A549 (cell line): ENCODE measurements around the gene FAT4. TPM values are rescaled to one million over a fixed set of nuclear protein-coding genes. Genes with fewer than 3 reads are reported as not detected.

Source experiments
- ATAC-seq, 2 experiments: fragments of 200-7000 bp in 1 of 2; fragments of >200 bp in 1 of 2; cut with Nextera tagmentation in 1 of 2; cut with Tn5 transposase in 1 of 2; 3 replicates each; pipeline versions ENCODE4 v1.8.0 to v1.9.1; 2018 to 2020; ENCODE audit warnings: mild to moderate bottlenecking in 1 of 2, moderate library complexity in 1 of 2
- CTCF ChIA-PET: fragments of 300-600 bp; sonication (Branson Sonifier 250); formaldehyde crosslinking; extraction: SDS; loops from one replicate; lab custom pipeline; 2021; ENCODE audit warnings: antibody characterized with exemption, inconsistent platforms; lab: Yijun Ruan, JAX
- POLR2A ChIA-PET: fragments of 350-600 bp; formaldehyde crosslinking; extraction: SDS; loops from one replicate; lab custom pipeline; 2021; ENCODE audit warnings: antibody characterized with exemption, inconsistent platforms; lab: Yijun Ruan, JAX
- DNase-seq, 2 experiments: peaks; one replicate each; pipeline versions ENCODE4 v3.0.0 to v3.0.0-alpha.2; 2011 to 2016; ENCODE audit warnings: low read depth in 1 of 2, low spot score in 1 of 2
- FAIRE-seq: peaks from 2 replicates; lab custom pipeline; 2011; peaks lifted over from hg19 to GRCh38; lab: Jason Lieb, UNC
- H3K27ac ChIP-seq, 2 experiments: fragments of >200 bp; sonication (Bioruptor Twin); formaldehyde crosslinking; 3 replicates each; pipeline ENCODE4 v1.5.1; 2016 to 2017
- H3K4me1 ChIP-seq: fragments of >200 bp; sonication (Bioruptor Twin); formaldehyde crosslinking; 3 replicates; pipeline ENCODE4 v1.6.1; 2016
- H3K4me2 ChIP-seq: fragments of >200 bp; sonication (Bioruptor Twin); formaldehyde crosslinking; 3 replicates; pipeline ENCODE4 v1.6.1; 2016
- H3K4me3 ChIP-seq: fragments of >200 bp; sonication (Bioruptor Twin); formaldehyde crosslinking; 3 replicates; pipeline ENCODE4 v1.5.1; 2016
- H3K9me3 ChIP-seq: fragments of >200 bp; sonication (Bioruptor Twin); formaldehyde crosslinking; 3 replicates; pipeline ENCODE4 v1.6.1; 2016
- ATOH8 ChIP-seq: fragments of 250-450 bp; sonication (Bioruptor Pico); IDR thresholded peaks from 2 replicates; pipeline ENCODE4 v1.5.0; 2020; ENCODE audit warnings: low read depth, mild to moderate bottlenecking, moderate library complexity
- BHLHE40 ChIP-seq: IDR thresholded peaks from 2 replicates; pipeline ENCODE4 v1.6.1; 2012; ENCODE audit warnings: low read depth, low read length, inconsistent platforms
- CBX8 ChIP-seq: fragments of 200-600 bp; sonication (generic); IDR thresholded peaks from 2 replicates; pipeline ENCODE4 v1.6.1; 2016
- CEBPB ChIP-seq, 2 experiments: fragments of >200 bp in 1 of 2; sonication (Bioruptor Twin) in 1 of 2; formaldehyde crosslinking in 1 of 2; IDR thresholded peaks; 2 replicates each; pipeline ENCODE4 v1.6.1; 2012 to 2016
- CHD4 ChIP-seq: fragments of 200-600 bp; sonication (generic); IDR thresholded peaks from 2 replicates; pipeline ENCODE4 v1.6.1; 2016; ENCODE audit warnings: antibody characterized with exemption, mild to moderate bottlenecking, borderline replicate concordance
- CTCF ChIP-seq: fragments of >200 bp; sonication (Bioruptor Twin); formaldehyde crosslinking; IDR thresholded peaks from 3 replicates; pipeline ENCODE4 v1.5.1; 2016
- E2F6 ChIP-seq: IDR thresholded peaks from 2 replicates; pipeline ENCODE4 v1.6.1; 2012; ENCODE audit warnings: low read depth, borderline replicate concordance
- ESRRA ChIP-seq: fragments of 150-350 bp; IDR thresholded peaks from 2 replicates; pipeline ENCODE4 v1.6.1; 2014; ENCODE audit warnings: mild to moderate bottlenecking, low read length, borderline replicate concordance
- FOSL2 ChIP-seq, 2 experiments: fragments of 450-650 bp in 1 of 2; fragments of >200 bp in 1 of 2; sonication (Bioruptor Twin) in 1 of 2; formaldehyde crosslinking; IDR thresholded peaks; 2 replicates each; pipeline versions ENCODE4 v1.5.0 to v1.6.1; 2016 to 2020; ENCODE audit warnings: mild to moderate bottlenecking in 1 of 2, moderate library complexity in 1 of 2
- GATA3 ChIP-seq: IDR thresholded peaks from 2 replicates; pipeline ENCODE4 v1.6.1; 2012; ENCODE audit warnings: borderline replicate concordance
- HES2 ChIP-seq: fragments of >200 bp; sonication (Bioruptor Twin); formaldehyde crosslinking; IDR thresholded peaks from 2 replicates; pipeline ENCODE4 v1.6.1; 2016
- HEYL ChIP-seq: fragments of 250-450 bp; sonication (Bioruptor Pico); IDR thresholded peaks from 2 replicates; pipeline ENCODE4 v1.8.0; 2021; ENCODE audit warnings: mild to moderate bottlenecking, moderate library complexity
- HOXA7 ChIP-seq: fragments of 250-450 bp; sonication (Bioruptor Pico); IDR thresholded peaks from 2 replicates; pipeline ENCODE4 v1.5.0; 2020; ENCODE audit warnings: mild to moderate bottlenecking, moderate library complexity
- HOXB13 ChIP-seq: fragments of 250-450 bp; sonication (Bioruptor Pico); IDR thresholded peaks from 2 replicates; pipeline ENCODE4 v1.5.0; 2020; ENCODE audit warnings: low read depth, mild to moderate bottlenecking, moderate library complexity
- JUN ChIP-seq, 2 experiments: fragments of >200 bp; sonication (Bioruptor Twin); formaldehyde crosslinking; IDR thresholded peaks; 2 replicates in 1 of 2; 3 replicates in 1 of 2; pipeline ENCODE4 v1.6.1; 2016 to 2017
- KDM5A ChIP-seq: fragments of 200-600 bp; sonication (generic); IDR thresholded peaks from 2 replicates; pipeline ENCODE4 v1.6.1; 2016; ENCODE audit warnings: antibody characterized with exemption, mild to moderate bottlenecking
- MAZ ChIP-seq: fragments of 150-350 bp; IDR thresholded peaks from 2 replicates; pipeline ENCODE4 v1.6.1; 2014; ENCODE audit warnings: antibody characterized with exemption, low read depth, low read length, borderline replicate concordance
- NPAS2 ChIP-seq: fragments of 250-450 bp; sonication (Bioruptor Pico); IDR thresholded peaks from 2 replicates; pipeline ENCODE4 v1.8.0; 2022; ENCODE audit warnings: mild to moderate bottlenecking, moderate library complexity, borderline replicate concordance
- POLR2AphosphoS2 ChIP-seq: conservative IDR thresholded peaks from 2 replicates; pipeline ENCODE4 v1.6.1; 2012; ENCODE audit warnings: low read length, improper control_type of control experiment, inconsistent platforms
- RFX5 ChIP-seq: fragments of 450-650 bp; IDR thresholded peaks from 2 replicates; pipeline ENCODE4 v1.7.1; 2014; ENCODE audit warnings: antibody characterized with exemption, mild to moderate bottlenecking, moderate library complexity
- SMC3 ChIP-seq: fragments of >200 bp; sonication (Bioruptor Twin); formaldehyde crosslinking; IDR thresholded peaks from 3 replicates; pipeline ENCODE4 v1.6.1; 2018; ENCODE audit warnings: inconsistent platforms
- SREBF2 ChIP-seq: fragments of 450-650 bp; IDR thresholded peaks from 2 replicates; pipeline ENCODE4 v1.6.1; 2014; ENCODE audit warnings: mild to moderate bottlenecking, moderate library complexity
- TFCP2L1 ChIP-seq: fragments of 250-450 bp; sonication (Bioruptor Pico); IDR thresholded peaks from 2 replicates; pipeline ENCODE4 v1.5.0; 2021; ENCODE audit warnings: mild to moderate bottlenecking
- ZC3H11A ChIP-seq: fragments of 450-650 bp; IDR thresholded peaks from 2 replicates; pipeline ENCODE4 v1.6.1; 2014; ENCODE audit warnings: antibody characterized with exemption, mild to moderate bottlenecking
- ZSCAN20 ChIP-seq: fragments of 250-450 bp; sonication (Bioruptor Pico); IDR thresholded peaks from 2 replicates; pipeline ENCODE4 v1.8.0; 2022; ENCODE audit warnings: mild to moderate bottlenecking, moderate library complexity
- WGBS: methylation state at CpG from one replicate; pipeline ENCODE4 v1.1.6; 2017; ENCODE audit errors: missing lambda C conversion rate; 5-methylcytosine and 5-hydroxymethylcytosine counted together
- polyA plus RNA-seq, 4 experiments: library from polyadenylated mRNA; depleted of rRNA in 3 of 4; stranded (reverse); fragments of >200 nt; fragmentation: RNase III in 1 of 4; extraction: RNeasy Plus Mini Kit Qiagen cat#74134 plus additional on column Dnase treatment in 1 of 4; gene quantifications; 2 replicates in 3 of 4; 3 replicates in 1 of 4; pipeline ENCODE4 v1.2.3, GENCODE V29; 2011 to 2017

The FAT4 gene
- polyA plus RNA-seq, 2 of the 4 experiments (the other 2 are of a cell fraction), result 0.32 to 1.1 TPM

- DNase-seq (no peak), FAIRE-seq (no peak), ATAC-seq (no peak)
- H3K4me1 ChIP-seq, result no peaks in the 10 kb centered on the region
- TF ChIP-seq E2F6 (no peak), KDM5A (no peak), ZSCAN20 (CRISPR knock-in tag) (no peak)
- WGBS, result 55% methylated on average over 4 of the region's 4 CpGs
- CTCF ChIA-PET, result interaction anchor here (0.5 kb wide), 1 partner anchor 26 kb away, joined by 4 read pairs; no protein-coding TSS in a partner anchor
- no peak overlapping the region for H3K27ac ChIP-seq
- H3K4me2 ChIP-seq, result no peak overlapping the region
- POLR2A ChIA-PET, result no interaction called here
- no peaks in the 10 kb centered on the region for H3K9me3 ChIP-seq
- H3K4me3 ChIP-seq, result no peak overlapping the region
These were observed 24.1 kb downstream of the FAT4 start for GRCh38 chr4:125338814-125339213.

GRCh38 chr4:125344198-125344597, 29.4 kb downstream of the FAT4 start:
- 34% methylated on average over 2 of the region's 2 CpGs for WGBS
- no peak overlapping the region for H3K27ac ChIP-seq
- H3K4me3 ChIP-seq, result no peak overlapping the region
- FAIRE-seq (no peak), DNase-seq (no peak), ATAC-seq (no peak)
- H3K4me1 ChIP-seq, result no peaks in the 10 kb centered on the region
- ChIA-PET POLR2A (no interaction called here), CTCF (no interaction called here)
- H3K4me2 ChIP-seq, result no peak overlapping the region
- no peaks in the 10 kb centered on the region for H3K9me3 ChIP-seq
- TF ChIP-seq ATOH8 (CRISPR knock-in tag), result no peak
- TF ChIP-seq GATA3, result no peak
- no peak for TF ChIP-seq HOXA7 (CRISPR knock-in tag)
- TF ChIP-seq CHD4, result no peak
- no peak for TF ChIP-seq SREBF2
- no peak for TF ChIP-seq FOSL2 (IDR thresholded peaks at IDR 0.05)
- no peak for TF ChIP-seq FOSL2 (CRISPR knock-in tag; IDR thresholded peaks at IDR 0.05)
- no peak for TF ChIP-seq RFX5
- no peak for TF ChIP-seq CEBPB (IDR thresholded peaks at IDR 0.05)
- no peak for TF ChIP-seq SMC3
- no peak for TF ChIP-seq CTCF
- TF ChIP-seq POLR2AphosphoS2, result no peak
- TF ChIP-seq ZSCAN20 (CRISPR knock-in tag), result no peak
- TF ChIP-seq ESRRA, result no peak
- no peak for TF ChIP-seq MAZ
- no peak for TF ChIP-seq BHLHE40
- TF ChIP-seq, all 56 proteins: peak for 0

- POLR2A ChIA-PET, result no interaction called here
- no peak overlapping the region for H3K4me3 ChIP-seq
- ATAC-seq (no peak), FAIRE-seq (no peak), DNase-seq (no peak)
- CTCF ChIA-PET, result no interaction called here
- no peak overlapping the region for H3K4me2 ChIP-seq
- TF ChIP-seq ZC3H11A (no peak), HEYL (CRISPR knock-in tag) (no peak), ATOH8 (CRISPR knock-in tag) (no peak), TFCP2L1 (CRISPR knock-in tag) (no peak), HES2 (no peak), JUN (IDR thresholded peaks at IDR 0.05) (no peak), CBX8 (no peak), HOXB13 (no peak), NPAS2 (no peak), ESRRA (no peak)
- H3K9me3 ChIP-seq, result no peaks in the 10 kb centered on the region
- H3K4me1 ChIP-seq, result no peaks in the 10 kb centered on the region
- WGBS, result 83% methylated on average over 4 of the region's 4 CpGs
- H3K27ac ChIP-seq, result no peak overlapping the region
These were observed 31.9 kb downstream of the FAT4 start for GRCh38 chr4:125346616-125347015.
